Activated CD8-positive, alpha-beta memory T cell treated with anti-CD3 and anti-CD28 coated beads, Interleukin-2, amount 50 U/mL, for 1 hour (primary cell): ENCODE results near the gene TMEM134.
"Not testable (repeated sequence)": the region's sequence is repeated elsewhere in the genome, so short reads cannot be mapped to it uniquely, and the experiment has no call there.

Source experiments
- DNase-seq: peaks from one replicate; pipeline ENCODE4 v3.0.0-alpha.2; 2020; ENCODE audit errors: extremely low read depth

The TMEM134 gene

GRCh38 chr11:67485873-67486361, 16.9 kb upstream of the TMEM134 start:
- DNase-seq = not testable (repeated sequence)

DNA sequence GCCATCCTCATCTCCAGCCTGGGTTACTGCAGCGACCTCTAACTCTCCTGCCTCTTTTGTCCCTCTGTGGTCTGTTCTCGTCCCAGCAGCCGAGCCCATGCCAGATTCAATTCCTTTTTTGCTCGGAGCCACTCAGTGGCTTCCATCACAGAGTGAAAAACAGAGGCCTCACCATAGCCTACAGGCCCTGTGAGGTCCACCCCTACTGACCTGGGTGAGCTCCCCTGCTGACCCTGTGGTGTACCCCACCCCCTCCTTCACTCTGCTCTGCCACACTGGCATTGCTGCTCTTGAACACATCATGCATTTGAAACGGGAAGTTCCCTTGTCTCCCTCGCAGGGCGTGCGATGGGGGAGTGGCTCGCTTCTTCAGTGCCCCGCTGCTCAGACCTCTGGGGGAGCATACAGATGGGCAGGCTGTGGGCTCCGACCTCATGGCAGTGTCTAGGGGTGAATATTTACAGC, 15.8 kb upstream of the TMEM134 start:
- DNase-seq = no peak

DNA sequence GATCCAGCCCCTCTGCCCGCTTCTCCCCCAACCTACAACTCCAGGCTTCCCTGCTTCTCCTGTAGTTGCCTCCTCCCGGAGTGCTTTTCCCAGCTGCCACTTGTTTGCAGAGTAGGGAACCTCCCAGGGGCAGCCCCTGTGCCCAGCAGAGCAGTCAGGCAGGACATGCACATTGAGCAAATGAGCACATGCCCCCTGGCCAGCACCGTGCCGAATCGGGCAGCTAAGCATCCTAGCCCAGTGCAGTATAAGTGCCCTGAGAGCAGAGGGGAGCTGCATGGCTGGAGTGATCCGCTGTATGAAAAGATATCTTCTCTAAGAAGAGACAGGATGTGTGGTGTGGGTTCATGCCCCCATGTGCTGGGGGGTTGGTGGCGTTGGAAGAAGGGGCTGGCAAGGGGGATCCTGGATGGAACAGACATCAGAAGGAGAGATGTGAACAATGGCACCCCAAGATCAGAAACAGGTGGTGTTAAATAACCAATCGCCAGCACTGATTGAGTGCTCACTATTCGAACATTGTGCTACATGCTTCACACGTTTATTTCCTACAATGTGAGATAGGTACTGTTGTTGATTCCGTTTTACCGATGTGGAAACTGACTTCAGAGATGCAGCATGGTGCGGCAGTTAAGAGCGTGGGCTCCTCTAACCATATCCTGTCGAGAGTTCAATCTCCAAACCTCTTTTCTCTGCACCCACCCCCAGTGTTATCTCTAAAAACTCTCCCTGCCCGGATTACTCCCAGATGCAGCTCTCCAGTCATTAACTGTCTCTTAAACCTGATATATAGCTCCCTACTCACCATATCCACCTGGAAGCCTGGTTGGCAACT, 15.0 kb upstream of the TMEM134 start:
- DNase-seq = no peak

GRCh38 chr11:67482827-67483798, 14.1 kb upstream of the TMEM134 start, which contains the start of gene AIP:
AIP (plus strand) TSS chr11:67483026; CDS start chr11:67483159, 133 bp downstream.
- DNase-seq = peak; percentile 92

DNA sequence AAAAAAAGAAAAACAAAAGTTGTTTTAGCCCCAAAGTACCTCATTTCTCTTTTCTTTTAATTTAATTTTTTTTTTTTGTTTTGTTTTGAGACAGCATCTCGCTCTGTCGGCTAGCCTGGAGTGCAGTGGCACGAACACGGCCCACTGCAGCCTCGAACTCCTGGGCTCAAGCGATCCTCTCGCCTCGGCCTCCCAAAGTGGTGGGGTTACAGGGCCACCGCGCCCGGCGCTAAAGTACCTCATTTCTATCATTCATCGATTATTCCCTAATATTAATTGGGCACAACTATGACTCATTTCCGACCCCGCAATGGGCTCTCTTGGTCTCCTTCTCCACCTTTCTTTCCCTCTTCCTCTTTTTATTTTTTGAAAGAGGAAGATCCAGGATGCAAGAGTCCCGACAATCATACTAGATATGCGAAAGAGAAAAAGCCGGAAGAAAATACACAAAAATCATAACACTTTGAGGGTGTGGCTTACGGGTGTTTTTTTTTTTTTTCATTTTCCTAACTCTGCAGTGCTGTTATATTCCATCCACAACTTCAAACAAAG, 13.3 kb upstream of the TMEM134 start:
- DNase-seq = no peak

GRCh38 chr11:67477344-67478050, 8.4 kb upstream of the TMEM134 start:
- not testable (repeated sequence) for DNase-seq

DNA sequence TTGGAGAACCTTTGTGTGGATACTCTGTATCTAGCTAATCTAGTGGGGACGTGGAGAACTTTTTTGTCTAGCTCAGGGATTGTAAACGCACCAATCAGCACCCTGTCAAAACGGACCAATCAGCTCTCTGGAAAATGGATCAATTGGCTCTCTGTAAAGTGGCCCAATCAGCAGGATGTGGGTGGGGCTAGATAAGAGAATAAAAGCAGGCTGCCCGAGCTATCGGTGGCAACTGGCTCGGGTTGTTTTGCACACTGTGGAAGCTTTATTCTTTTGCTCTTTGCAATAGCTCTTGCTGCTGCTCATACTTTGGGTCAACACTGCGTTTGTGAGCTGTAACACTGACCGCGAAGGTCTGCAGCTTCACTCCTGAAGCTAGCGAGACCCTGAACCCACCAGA, 7.6 kb upstream of the TMEM134 start:
- DNase-seq = not testable (repeated sequence)

GRCh38 chr11:67472882-67473281, 3.8 kb upstream of the TMEM134 start:
- no peak for DNase-seq

GRCh38 chr11:67470337-67471002, 1.4 kb upstream of the TMEM134 start:
- no peak for DNase-seq

DNA sequence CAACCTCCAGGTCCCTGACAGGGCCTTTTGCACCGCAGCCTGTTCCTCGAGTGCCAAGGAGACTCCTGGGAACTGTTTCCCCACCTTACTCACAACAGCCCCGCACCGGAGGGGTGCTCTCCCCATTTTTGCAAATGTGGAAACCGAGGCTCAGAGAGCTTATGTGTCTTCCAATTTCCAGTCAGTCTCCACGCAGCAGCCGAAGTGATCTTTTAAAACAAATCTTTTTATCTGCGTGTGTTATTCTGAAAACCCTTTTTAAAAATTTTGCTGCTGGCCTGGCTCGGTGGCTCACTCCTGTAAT, 409 bp upstream of the TMEM134 start:
- DNase-seq = no peak

- no peak for DNase-seq
These were observed 644 bp downstream of the TMEM134 start for GRCh38 chr11:67468456-67468758.

GRCh38 chr11:67468056-67468455, 995 bp downstream of the TMEM134 start:
- DNase-seq = no peak

- DNase-seq = no peak
These were observed 1.9 kb downstream of the TMEM134 start for GRCh38 chr11:67466962-67467771.

DNA sequence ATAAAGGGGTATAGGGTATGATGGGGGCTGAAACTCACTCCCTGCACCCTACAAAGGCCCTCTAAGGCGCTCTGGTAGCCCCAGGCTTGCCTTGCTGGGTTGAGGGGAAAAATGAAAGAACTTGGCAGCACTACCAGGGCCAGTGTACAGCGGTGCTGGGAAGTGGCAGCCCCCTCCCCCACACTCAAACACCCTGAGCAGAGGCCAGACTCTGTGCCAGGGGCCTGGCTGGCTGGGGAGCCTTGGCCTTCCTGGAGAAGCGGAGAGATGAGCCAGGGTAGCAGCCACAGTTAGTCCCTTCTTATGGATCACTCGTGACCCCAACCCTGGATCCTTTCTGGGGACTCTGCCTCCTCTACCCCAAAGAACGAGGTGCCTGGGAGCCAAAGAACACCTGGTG, 2.7 kb downstream of the TMEM134 start:
- no peak for DNase-seq

- not testable (repeated sequence) for DNase-seq
These were observed 3.5 kb downstream of the TMEM134 start for GRCh38 chr11:67465530-67465929.

DNA sequence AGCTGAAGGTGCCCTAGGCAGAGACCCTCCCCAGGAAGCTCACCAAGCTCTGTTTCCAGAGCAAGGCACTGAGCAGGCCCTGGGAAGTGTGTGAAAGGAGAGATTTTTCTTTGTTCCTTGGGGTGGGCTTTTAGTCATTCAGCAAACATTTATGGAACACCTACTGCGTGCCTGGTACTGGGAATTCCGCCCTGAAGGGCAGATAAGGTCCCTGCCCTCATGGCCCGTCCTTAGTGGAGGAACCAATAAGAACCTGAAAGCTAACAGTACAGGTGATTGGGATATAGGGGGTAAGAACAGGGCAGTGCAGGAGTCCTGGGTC, 3.9 kb downstream of the TMEM134 start:
- no peak for DNase-seq

DNA sequence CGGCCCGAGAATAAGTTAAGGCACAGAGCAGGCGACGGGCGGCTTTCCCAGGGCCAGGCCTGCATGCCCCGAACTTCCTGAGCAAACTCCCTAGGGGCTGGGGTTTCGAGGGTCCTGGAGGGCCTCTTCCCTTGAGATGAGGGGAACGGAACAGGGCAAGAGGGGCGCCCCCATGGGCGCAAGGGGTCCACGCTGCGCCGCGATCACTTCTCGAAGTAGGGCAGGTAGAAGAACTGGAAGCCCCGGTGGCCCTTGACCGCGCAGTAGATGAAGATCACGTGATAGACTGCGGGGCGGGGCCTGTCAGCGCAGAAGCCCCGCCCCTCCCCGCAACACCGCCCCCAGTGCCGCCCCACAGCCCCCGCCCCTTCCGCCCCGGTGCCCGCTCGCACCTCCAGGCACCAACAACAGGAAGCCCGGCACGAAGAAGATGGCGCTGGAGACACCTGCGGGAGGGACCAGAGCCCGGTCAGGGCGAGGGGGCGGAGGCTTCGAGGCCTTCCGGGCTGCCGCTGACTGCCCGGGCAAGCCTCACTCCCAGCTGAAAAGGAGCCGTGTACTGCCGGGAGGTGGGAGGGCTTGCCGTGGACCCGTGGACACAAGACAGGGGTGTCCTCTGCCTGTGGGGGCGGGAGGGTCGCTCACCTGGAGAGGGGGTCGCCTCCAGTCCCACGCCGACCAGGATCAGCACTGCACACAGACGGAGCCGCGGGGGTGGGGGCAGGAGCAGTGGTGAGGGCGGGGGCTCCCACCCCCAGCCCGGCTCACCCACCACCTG, 4.5 kb downstream of the TMEM134 start:
- peak; percentile 87 for DNase-seq

- no peak for DNase-seq
These were observed 5.2 kb downstream of the TMEM134 start for GRCh38 chr11:67463680-67464410.

DNA sequence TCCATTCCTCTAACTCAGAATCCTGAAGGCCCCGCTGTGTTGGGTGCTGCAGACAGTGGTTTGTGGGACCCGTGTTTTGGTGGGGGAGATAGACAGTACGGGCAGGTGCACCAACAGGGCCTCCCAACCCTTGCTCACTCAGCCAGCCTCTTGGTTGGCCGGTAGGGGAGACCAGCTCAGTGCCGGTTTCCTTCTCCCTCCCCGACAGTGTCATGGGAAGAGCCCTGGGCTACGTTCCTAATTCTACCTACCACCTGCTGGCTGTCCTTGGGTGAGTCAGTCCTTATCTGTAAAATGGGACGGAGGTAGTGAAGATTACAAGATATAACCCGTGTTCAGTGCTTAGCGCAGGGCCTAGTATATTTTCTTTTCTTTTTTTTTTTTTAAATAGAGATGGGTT, 5.9 kb downstream of the TMEM134 start:
- DNase-seq = no peak
